H7 (cell line): ENCODE results near the gene DCBLD1. TPM values are rescaled to one million over a fixed set of nuclear protein-coding genes. Genes with fewer than 3 reads are reported as not detected.
"Not testable (repeated sequence)": the region's sequence is repeated elsewhere in the genome, so short reads cannot be mapped to it uniquely, and the experiment has no call there.

Experiments used
- DNase-seq: peaks from one replicate; pipeline ENCODE4 v3.0.0; 2012
- H3K27me3 ChIP-seq: 2 replicates; pipeline ENCODE4 v1.6.0; 2011; ENCODE audit warnings: mild to moderate bottlenecking, low read length; ENCODE audit not compliant: control insufficient read depth, insufficient read depth
- H3K36me3 ChIP-seq: replicated peaks from 2 replicates; pipeline ENCODE4 v1.5.1; 2011; ENCODE audit warnings: low read length; ENCODE audit not compliant: control insufficient read depth, insufficient read depth
- H3K4me3 ChIP-seq: 2 replicates; pipeline ENCODE4 v1.5.1; 2011; ENCODE audit warnings: low read depth, mild to moderate bottlenecking, control low read depth, low read length, moderate library complexity; ENCODE audit not compliant: insufficient read depth
- total RNA-seq: library from RNA; depleted of rRNA; stranded (reverse); fragments of >200 nt; shearing (Covaris generic); gene quantifications from 2 replicates; pipeline ENCODE4 v1.2.3, GENCODE V29; 2014

The DCBLD1 gene
- total RNA-seq, 1 experiment from 2014 or later: 12.0 TPM

GRCh38 chr6:117517995-117518394 lies 35.5 kb downstream of the DCBLD1 start:
- H3K4me3 ChIP-seq, H3K36me3 ChIP-seq, H3K27me3 ChIP-seq, DNase-seq: not testable (repeated sequence)

DNA sequence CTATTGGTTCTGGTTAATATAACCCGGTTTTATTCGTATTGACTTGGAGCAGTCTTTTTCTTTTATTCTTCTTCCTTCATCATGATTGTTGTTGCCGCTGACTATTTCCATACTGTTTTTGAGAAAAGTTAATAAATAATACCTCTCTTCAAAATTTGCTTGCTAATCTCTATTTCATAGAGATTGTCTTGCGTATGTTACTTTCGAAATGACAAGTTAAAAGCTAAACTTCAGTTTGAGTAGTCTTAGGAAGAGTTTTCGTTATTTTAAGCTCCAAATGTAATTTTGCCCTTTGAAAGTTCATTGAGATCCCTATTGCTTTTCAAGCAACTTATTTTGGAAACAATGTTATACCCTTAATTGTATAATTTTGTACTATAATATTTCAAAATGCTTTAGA lies 36.4 kb downstream of the DCBLD1 start:
- Histone ChIP-seq H3K4me3 (no peak overlapping the region), H3K27me3 (no peaks in the 10 kb centered on the region), H3K36me3 (no peaks in the 10 kb centered on the region; the same call in 1 of the 2 replicates)
- DNase-seq: no peak

DNA sequence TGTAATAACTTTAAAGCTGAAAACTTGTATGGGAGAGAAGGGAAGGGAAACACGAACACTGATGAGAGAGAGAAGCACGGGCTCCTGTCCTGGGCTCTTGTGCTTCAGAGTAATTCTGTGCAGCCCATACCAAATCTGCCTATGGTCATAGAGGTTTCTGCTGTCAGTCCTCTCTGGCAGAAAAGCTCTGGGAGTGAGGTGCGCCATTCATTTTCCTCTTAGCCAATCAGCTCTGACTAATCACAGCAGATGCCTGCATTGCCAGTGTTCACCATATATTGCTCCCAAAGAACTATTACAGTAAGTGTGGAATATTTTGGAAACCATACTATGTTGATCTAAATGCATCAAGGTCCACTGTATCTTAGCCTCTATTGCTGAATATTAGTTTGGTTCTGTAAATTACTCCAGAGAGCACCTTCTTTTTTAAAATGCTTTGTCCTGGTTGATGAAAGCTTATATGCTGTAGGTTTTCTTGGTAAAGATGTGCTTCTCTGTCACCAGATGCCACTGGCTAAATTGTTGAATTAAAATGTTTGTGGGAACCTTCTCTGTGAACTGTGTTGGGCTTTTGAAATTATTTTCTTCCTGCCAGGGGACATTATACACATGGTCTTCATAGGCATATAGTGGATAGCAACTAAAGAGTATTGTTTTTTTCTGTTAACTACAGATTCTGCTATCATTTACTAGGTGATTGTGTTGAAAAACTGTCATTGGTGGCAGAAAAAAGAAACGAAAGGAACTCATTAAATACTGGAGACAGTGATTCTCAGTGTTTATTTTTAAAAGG lies 38.3 kb downstream of the DCBLD1 start:
- Histone ChIP-seq H3K27me3 (no peaks in the 10 kb centered on the region), H3K36me3 (no peaks in the 10 kb centered on the region; the same call in 1 of the 2 replicates), H3K4me3 (no peak overlapping the region)
- no peak for DNase-seq

DNA sequence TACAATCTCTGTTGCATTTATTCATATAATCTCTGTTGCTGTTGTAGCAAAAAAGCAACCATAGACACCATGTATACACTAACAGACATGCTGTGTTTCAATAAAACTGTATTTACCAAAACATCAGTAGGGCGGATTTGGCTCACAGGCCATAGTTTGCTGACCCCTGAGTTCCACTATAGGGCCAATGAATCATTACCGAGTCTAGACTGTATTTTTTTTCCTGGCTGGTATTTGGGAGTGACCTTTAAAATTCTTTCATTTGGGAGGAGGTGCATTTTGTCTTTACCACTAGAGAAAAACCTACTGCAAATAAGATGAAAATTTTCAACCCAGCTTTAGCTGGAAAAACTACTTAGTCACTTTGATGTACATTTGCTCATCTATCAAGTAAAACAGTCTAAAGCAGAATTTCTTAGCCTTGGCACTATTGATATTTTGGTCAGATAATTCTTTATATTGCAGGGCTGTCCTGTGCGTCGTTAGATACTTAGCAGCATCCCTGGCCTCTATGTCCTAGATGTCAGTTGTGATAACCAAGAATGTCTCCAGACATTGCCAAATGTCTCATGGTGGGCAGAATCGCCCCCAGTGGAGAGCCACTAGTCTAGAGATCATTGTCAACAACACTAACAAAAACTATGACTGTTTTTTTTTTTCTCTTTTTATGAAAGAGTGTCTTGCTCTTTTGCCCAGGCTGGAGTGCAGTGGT lies 39.5 kb downstream of the DCBLD1 start:
- Histone ChIP-seq H3K4me3 (no peak overlapping the region), H3K36me3 (no peaks in the 10 kb centered on the region; the same call in 1 of the 2 replicates), H3K27me3 (no peaks in the 10 kb centered on the region)
- DNase-seq: no peak

DNA sequence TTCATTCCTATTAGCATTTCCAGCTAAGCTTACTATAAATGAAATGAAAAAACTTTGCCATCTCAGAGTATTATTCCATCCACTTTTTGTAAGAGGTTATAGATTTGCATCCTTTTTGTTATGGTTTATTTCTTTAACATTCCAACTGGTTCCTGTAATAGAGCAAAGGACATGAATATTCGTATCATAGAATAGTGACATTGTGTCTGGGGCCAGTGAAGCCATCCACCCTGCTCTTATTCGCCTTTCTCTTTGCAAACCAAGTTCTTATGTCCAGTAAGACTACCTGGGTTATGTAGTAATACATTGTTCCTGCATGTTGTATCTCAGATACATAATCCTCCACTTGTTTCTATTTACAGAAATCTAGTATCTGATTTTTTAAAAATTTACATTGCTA lies 43.1 kb downstream of the DCBLD1 start:
- Histone ChIP-seq H3K4me3 (no peak overlapping the region), H3K36me3 (no peaks in the 10 kb centered on the region; the same call in 1 of the 2 replicates), H3K27me3 (no peaks in the 10 kb centered on the region)
- DNase-seq: no peak

- no peaks in the 10 kb centered on the region for H3K27me3 ChIP-seq
- no peak for DNase-seq
- H3K4me3 ChIP-seq: no peak overlapping the region
- no peaks in the 10 kb centered on the region for H3K36me3 ChIP-seq
Observed at GRCh38 chr6:117530467-117531242, 48.2 kb downstream of the DCBLD1 start.

DNA sequence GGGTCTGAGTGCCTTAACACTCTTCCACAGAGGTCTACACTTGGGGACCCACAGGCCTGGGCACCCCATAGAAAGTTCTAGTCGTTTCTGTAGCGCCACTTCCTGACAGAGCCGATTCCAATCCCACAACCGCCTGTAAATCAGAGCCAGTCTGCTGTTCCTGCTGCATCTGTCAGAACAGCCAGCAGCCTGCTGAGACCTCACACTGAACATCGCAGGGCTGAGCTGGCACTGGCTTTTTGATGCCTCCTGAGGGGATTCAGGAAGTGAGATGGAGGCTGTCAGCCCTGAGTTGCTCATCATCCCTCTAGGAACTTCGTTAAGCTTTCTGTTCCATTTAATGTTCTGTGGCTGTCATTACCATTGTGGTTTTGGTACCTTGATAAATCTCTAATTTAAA lies 48.9 kb downstream of the DCBLD1 start:
- Histone ChIP-seq H3K36me3 (no peaks in the 10 kb centered on the region), H3K27me3 (no peaks in the 10 kb centered on the region), H3K4me3 (no peak overlapping the region)
- no peak for DNase-seq

DNA sequence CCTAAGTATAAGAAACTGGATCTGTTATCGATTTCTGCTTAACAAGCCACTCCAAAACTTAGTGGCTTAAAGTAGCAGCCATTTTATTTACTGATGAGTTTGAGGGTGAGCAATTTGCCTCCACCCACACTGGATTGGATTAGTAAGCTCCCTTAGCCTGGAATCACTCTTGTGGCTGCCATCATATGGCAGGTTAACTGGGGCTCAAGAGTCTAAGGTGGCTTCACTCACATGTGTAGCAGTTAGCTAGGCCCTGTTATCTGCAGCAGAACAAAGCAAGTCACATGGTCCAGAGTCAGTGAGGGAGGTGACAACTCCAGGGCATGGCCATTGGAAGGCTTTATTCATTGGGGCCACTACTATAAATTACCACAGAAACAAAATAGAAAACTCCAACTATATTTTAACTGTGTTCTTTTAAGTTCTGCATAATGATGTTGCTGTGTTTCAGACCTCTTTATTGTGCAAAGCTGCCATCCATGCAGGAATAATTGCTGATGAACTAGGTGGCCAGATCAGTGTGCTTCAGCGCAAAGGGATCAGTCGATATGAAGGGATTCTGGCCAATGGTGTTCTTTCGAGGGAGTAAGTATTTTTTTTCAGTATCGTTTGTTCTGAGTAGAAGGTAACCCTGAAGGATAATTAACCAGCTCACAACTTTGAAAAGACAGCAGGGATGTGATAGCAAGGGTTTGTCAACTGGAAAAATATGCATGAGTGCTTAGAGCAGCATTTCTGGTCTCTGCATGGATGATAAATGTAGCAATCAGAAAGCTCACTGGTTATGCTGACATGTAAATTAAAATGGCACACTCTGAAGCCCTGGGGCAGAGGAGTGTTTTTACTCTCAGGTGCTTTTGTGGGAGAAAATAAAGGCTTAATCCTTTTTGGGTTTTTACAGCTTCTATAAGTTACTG lies 49.6 kb downstream of the DCBLD1 start:
- no peak for DNase-seq
- Histone ChIP-seq H3K36me3 (no peaks in the 10 kb centered on the region), H3K27me3 (no peaks in the 10 kb centered on the region), H3K4me3 (no peak overlapping the region)

GRCh38 chr6:117533775-117534174 lies 51.3 kb downstream of the DCBLD1 start:
- no peaks in the 10 kb centered on the region for H3K36me3 ChIP-seq
- H3K4me3 ChIP-seq: no peak overlapping the region
- H3K27me3 ChIP-seq: no peaks in the 10 kb centered on the region
- no peak for DNase-seq

- Histone ChIP-seq H3K36me3 (no peaks in the 10 kb centered on the region), H3K4me3 (no peak overlapping the region), H3K27me3 (no peaks in the 10 kb centered on the region)
Observed at GRCh38 chr6:117534974-117535373, 52.5 kb downstream of the DCBLD1 start.

DNA sequence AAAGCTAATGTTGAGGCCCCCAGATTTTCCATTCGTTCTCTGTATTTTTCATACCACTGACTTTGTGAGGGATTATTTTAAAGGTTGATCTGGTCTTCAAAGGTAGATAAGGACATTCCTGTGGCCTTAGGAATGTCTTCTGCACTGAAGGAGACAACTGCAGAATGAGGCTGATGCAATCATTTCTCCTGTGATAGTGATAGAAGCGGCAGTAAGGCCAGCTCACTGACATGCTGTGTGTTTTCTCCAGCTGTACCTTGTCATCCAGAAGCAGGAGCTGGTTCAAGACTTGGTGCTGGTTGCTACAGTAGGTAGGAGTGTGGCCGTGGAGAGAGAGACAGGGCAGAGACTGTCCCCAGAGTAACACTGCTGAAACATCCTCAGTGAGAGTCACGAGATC lies 53.8 kb downstream of the DCBLD1 start:
- Histone ChIP-seq H3K36me3 (no peaks in the 10 kb centered on the region), H3K27me3 (no peaks in the 10 kb centered on the region), H3K4me3 (no peak overlapping the region)
- DNase-seq: no peak

More at GRCh38 chr6:117534974-117535373, 52.5 kb downstream of the DCBLD1 start:
- DNase-seq: no peak

GRCh38 chr6:117538615-117539014 lies 56.1 kb downstream of the DCBLD1 start:
- H3K4me3 ChIP-seq: no peak overlapping the region
- H3K36me3 ChIP-seq: no peaks in the 10 kb centered on the region; the same call in 1 of the 2 replicates
- no peak for DNase-seq
- no peaks in the 10 kb centered on the region for H3K27me3 ChIP-seq

DNA sequence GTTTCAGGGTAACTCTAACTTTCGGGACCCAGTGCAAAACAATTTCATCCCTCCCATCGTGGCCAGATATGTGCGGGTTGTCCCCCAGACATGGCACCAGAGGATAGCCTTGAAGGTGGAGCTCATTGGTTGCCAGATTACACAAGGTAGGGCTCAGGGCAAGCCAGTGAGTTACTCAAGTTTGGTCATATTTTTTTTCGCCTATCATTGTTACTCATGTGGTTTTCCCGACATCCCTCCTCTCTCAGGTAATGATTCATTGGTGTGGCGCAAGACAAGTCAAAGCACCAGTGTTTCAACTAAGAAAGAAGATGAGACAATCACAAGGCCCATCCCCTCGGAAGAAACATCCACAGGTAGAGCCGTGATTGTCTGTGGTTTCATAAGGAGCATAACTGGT lies 58.2 kb downstream of the DCBLD1 start:
- H3K27me3 ChIP-seq: no peaks in the 10 kb centered on the region
- no peaks in the 10 kb centered on the region; the same call in 1 of the 2 replicates for H3K36me3 ChIP-seq
- DNase-seq: no peak
- no peak overlapping the region for H3K4me3 ChIP-seq

- Histone ChIP-seq H3K4me3 (no peak overlapping the region), H3K36me3 (no peaks in the 10 kb centered on the region; the same call in 1 of the 2 replicates), H3K27me3 (no peaks in the 10 kb centered on the region)
- DNase-seq: no peak
Observed at GRCh38 chr6:117542493-117542892, 60.0 kb downstream of the DCBLD1 start.
